Ramos (cell line): ENCODE data around the gene KCNH3.

Experiments
- in situ Hi-C: fragments of 300-500 bp; cut with MboI; formaldehyde crosslinking; loops from one replicate; pipeline ENCODE4 v1.14.3; 2022; ENCODE audit warnings: low sequenced_read_pairs; ENCODE audit not compliant: unreplicated experiment

KCNH3 gene

DNA sequence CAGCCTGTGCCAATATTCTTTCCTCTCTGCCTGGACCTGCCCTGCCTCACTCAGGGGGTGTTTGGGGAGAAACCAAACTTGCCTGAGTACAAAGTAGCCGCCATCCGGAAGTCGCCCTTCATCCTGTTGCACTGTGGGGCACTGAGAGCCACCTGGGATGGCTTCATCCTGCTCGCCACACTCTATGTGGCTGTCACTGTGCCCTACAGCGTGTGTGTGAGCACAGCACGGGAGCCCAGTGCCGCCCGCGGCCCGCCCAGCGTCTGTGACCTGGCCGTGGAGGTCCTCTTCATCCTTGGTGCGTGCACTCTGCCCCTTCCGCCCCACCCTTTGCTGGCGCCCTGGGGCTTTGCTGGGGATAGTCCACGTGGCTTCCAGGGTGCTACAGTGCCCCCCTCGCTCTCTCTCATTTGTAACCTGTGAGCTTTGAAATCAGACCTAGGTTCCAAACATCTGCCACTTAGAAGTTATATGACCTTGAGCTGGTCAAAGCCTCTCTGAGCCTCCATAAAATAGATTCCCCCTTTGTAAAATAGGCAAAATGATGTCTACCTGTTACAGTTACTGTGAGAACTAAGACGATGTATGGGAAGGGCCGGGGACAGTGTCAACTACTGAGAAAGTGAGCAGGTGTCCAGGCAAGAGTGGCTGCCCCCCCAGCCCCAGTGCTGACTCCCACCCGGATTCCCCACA is 4.5 kb downstream of the KCNH3 start:
- in situ Hi-C loops = no loop called here

DNA sequence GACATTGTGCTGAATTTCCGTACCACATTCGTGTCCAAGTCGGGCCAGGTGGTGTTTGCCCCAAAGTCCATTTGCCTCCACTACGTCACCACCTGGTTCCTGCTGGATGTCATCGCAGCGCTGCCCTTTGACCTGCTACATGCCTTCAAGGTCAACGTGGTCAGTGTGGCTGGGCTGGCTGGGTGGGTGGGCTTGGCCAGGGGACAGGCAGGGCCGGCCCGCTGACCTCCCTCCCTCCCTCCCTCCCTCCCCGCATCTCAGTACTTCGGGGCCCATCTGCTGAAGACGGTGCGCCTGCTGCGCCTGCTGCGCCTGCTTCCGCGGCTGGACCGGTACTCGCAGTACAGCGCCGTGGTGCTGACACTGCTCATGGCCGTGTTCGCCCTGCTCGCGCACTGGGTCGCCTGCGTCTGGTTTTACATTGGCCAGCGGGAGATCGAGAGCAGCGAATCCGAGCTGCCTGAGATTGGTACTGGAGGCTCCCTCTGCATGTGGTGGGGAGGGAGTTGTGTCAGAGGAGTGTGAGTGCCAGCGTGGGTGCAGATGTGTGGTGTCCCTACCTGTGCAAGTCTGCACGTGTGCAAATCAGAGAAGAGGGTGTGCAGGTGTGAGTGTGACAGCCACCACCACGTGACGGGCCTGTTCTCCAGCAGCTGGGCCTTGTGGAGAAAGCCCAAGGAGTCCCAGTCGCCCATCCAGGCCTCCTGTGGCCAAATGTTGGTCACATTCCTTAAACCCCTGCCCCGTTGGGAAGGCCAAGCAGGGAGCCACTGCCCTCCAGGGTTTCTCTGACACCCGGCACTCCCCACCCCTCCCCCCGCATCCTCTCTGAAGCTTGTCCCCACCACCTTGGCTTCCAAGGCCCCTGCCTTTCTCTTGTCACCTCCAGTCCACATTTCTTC is 5.3 kb downstream of the KCNH3 start:
- in situ Hi-C loops = no loop called here

DNA sequence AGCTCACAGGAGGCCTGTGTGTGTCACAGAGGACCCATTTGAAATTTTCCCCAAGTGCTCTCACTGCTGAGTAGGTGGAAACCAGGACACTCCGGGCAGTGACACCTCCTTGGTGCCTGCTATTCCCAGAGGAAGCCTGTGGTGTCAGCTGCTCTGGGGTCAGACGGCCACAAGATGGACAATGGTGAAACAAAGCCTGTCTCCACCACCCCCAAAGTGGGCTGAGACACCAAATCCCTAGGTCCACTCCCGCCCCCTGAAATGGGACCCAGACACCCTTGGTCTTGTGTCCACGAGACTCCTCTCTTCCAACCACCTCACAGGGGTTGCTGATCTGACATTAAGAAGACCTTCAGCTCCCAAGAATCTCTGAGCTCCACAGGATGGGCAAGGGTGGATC is 7.0 kb downstream of the KCNH3 start:
- in situ Hi-C loops = no loop called here

DNA sequence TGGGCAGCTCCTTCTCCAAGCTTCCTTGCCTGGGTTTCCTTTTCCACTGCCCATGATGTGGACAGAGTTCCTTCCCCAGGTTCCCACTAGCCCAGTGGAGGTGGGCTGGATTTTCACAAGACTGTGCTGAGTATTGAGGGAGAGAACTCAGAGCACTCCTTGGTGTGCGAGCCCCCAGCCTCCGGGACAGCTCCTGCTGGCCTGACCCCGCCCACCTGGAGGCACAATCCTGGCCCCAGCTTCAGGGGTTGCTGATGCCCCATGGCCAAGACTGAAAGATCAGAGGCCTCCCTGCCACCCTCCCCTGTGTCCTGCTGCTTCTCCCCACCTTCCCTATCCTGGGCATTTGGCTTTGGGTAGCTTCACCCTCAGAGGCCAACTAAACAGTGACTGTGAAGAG is 7.7 kb downstream of the KCNH3 start:
- in situ Hi-C loops = no loop called here

DNA sequence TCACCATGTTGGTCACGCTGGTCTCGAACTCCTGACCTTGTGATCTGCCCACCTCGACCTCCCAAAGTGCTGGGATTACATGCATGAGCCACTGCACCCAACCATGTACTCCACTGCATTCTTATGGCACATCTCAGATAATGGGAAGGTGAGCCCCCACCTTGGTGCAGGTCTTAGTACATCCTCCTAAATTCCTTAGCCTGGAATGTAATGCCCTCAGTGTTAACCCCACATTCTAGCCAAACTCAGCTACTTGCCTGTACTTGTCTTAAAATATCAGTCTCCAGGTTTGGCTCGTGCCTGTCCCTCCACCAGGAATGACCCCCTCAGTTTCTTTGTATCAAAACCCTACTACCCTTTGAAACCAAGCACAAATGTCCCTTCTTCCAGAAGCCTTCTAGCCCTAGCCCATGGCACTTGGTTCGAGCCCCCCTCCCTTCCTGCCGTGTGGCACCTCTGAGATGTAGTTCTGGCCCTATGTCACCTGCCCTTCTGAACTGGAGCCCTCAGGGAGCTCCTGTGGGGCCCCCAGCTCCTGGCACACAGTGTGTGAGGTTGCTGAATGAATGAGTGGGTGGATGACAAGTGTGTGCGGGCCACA is 8.4 kb downstream of the KCNH3 start:
- in situ Hi-C loops = no loop called here

DNA sequence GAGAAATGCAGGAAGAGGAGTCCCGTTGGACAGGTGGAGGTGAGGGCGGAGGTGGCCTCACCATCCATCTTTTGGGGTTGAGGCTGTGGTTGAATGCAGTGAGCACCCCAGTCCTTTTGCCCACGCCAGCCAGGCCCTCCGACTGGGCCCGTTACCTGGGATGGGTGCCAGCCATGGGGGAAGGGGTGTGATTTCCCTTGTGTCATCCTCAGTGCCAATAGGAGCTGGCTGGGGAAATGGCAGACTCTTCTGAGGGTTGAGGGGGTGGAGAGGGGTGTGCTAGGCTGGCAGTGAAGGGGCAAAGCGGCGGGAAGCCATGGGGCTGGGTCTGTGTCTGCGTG is 9.6 kb downstream of the KCNH3 start:
- in situ Hi-C loops = no loop called here

DNA sequence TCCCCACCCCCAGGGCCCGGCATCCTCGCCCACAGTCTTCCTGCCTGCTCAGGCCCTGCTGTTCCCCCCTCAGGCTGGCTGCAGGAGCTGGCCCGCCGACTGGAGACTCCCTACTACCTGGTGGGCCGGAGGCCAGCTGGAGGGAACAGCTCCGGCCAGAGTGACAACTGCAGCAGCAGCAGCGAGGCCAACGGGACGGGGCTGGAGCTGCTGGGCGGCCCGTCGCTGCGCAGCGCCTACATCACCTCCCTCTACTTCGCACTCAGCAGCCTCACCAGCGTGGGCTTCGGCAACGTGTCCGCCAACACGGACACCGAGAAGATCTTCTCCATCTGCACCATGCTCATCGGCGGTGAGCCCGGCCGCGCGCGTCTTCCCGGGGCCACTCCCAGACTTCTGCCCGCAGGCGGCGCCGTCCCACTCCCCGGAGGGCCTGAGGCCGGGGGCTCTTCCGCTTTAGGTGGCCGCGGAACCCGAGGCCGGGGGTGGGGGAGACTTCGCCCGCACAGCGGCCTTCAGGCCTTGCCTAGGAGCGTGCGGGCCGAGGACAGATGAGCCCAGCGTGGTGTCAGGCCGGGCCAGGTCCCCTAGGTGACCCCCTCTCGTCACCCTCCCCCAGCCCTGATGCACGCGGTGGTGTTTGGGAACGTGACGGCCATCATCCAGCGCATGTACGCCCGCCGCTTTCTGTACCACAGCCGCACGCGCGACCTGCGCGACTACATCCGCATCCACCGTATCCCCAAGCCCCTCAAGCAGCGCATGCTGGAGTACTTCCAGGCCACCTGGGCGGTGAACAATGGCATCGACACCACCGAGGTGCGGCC is 10.2 kb downstream of the KCNH3 start:
- in situ Hi-C loops = no loop called here

DNA sequence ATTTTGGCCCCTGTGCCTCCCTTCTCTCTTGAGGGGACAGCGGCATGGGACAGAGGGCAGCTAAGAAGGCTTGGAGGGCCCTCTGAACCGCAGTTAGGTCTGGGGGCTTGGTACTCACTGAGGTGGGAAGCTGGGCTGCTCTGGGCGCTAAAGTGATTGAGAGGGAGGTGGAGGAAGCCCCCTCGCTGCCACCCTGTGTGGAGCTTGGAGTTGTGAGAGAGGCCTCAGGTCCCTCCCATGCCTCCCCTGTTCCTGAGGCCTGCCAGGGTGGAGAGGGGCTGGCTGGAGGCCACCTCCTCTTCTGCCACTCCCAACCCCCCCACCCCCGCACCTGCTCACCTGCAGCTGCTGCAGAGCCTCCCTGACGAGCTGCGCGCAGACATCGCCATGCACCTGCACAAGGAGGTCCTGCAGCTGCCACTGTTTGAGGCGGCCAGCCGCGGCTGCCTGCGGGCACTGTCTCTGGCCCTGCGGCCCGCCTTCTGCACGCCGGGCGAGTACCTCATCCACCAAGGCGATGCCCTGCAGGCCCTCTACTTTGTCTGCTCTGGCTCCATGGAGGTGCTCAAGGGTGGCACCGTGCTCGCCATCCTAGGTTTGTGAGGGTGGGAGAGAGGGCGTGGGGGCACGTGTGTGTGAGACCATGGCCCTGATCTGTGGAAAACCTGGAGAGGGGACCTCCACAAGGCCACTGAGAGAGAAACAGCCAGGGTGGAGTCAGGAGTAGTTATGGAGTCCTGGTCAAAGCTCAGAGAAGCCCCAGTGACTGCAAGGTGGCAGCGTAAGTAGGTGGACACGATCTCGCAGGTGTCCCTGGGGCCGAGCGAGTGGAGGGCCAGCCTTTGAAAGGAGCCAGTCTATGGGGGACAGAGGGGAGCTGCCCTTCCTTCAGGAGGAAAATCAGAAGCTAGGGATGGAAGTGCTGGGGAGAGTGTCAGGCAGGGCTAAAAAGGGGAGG is 11.2 kb downstream of the KCNH3 start:
- in situ Hi-C loops = no loop called here

DNA sequence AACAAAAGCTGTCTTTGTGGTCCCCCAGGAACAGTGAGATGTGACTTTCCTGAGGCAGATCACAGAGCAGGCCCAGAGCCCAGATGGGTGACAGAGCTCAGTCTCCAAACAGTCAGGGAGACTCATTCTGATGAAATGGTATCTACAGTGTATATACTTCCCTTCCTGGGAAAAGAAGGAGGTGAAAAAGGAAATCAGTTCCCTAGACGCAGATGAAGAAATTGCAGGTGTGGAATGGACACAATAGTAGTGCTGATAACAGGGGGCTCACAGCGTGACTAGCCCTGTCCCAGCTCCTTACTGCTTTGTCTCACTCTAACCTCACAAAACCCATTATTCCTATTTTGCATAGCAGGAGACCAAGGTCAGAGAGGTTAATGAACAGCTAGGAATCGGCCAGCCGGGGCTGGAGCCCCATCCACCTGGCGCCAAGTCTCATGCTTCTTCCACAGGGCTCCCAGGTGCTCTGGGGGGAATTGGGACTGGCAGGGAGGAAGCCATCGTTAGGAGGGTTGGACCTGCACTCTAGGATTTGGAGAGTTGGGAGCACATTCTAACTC is 11.9 kb downstream of the KCNH3 start:
- in situ Hi-C loops = no loop called here

DNA sequence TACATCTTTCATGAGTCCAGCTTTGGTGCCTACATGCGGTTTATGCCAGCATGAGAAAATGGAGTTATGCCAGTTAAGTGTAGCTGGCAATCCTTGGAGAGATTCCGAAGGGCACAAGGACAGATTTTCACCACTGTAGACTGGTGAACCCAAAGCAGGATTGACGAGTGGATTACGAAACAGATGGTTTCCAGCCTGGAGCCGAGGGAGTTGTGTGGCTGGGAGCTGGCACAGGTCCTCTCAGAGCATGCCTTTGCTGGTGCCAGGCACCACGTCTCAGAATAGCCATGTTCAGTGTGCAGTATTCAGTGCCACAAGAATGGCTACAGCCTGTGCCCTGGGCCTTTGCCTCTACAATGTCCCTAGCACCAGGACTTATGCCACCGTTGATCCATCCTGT is 13.2 kb downstream of the KCNH3 start:
- in situ Hi-C loops = no loop called here

DNA sequence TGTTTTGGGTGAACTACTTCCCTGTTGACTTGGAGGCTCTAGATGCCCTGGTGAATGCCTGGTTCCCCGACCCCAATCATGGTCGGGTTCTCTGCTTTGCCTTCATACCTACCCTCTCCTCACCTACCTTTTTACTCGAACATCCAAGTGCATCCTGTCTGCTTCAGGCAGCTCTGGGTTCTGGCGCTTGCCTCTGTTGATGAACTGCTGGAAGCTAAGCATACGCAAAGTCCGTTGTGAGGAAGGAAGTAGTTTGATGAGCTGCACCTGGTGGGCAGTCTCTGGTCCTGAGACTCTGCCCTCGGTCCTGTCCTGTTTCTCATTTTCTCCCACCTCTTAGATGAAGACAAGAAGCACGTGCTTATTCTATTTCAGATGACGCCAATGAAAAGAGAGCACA is 13.6 kb downstream of the KCNH3 start:
- in situ Hi-C loops = no loop called here

DNA sequence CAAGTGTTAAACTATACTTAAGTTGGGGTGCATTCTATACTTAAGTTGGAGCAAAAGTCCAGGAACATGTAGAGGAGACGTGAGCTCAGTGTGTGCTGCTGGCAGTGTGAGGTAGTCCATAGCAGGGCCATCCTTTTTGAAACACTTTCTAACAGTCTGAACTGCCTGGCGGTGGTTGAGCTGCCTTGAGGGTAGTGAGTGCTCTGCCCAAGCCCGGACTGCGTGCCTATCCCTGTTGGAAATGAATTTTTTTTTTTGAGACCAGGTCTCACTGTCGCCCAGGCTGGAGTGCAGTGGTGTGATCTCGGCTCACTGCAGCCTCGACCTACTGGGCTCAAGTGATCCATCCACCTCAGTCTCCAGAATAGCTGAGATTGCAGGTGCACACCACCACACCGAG is 14.1 kb downstream of the KCNH3 start:
- in situ Hi-C loops = no loop called here

DNA sequence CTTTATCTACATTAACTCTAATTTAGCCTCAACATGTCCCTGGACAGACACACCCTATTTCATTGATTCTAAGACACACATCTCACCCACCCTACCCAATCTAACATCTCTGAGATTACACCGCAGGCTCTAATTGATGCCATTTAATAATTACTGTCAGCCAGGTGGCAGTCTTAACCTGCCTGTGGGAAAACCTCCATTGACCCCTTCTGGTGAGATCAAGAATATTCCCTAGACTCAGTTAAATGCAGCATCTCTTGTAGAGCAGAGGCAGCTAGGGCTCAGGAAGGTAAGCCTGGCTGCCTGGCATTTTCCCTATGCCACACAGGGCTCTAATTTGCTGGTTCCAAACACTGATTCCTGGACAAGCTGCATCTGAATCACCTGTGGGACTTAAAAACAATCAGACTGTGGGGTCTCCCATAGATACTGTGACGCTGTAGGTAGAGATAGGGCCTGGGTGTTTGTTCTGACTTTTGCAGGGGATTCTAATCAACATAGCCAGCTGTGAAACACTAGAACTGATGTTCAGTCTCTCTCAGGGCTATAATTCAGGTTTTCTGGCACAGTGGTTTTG is 14.8 kb downstream of the KCNH3 start:
- in situ Hi-C loops = no loop called here

DNA sequence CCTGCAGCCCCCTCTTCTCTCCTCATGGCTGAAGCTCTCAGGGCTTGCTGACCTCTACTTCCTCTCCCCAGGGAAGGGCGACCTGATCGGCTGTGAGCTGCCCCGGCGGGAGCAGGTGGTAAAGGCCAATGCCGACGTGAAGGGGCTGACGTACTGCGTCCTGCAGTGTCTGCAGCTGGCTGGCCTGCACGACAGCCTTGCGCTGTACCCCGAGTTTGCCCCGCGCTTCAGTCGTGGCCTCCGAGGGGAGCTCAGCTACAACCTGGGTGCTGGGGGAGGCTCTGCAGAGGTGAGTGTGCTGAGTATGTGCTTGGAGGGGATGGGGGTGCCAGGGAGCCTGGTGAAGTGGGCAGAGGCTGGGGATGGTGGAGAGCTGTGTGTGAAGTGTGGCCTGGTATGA is 15.4 kb downstream of the KCNH3 start:
- in situ Hi-C loops = no loop called here

DNA sequence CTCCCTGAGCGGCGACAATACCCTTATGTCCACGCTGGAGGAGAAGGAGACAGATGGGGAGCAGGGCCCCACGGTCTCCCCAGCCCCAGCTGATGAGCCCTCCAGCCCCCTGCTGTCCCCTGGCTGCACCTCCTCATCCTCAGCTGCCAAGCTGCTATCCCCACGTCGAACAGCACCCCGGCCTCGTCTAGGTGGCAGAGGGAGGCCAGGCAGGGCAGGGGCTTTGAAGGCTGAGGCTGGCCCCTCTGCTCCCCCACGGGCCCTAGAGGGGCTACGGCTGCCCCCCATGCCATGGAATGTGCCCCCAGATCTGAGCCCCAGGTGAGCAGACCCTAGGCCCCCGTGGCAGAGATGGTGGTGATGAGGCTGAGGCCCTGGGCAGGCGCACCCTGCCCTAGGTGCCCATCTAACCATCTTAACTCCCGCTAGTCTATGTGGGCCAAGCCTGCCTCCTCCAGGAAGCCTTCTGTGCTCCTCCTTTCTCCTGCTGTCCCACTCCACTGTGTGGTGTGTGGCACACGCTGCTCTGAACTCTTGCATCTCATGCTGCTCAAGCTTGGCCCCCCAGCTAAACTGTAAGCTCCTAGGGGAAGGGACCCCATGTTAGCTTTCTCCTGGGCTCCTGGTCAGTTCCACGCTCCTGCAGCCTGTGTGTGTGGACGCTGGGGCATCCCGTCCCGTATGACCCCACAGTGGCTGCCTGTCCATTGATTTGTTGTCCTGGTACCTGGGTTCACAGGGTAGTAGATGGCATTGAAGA is 17.0 kb downstream of the KCNH3 start:
- in situ Hi-C loops = no loop called here

DNA sequence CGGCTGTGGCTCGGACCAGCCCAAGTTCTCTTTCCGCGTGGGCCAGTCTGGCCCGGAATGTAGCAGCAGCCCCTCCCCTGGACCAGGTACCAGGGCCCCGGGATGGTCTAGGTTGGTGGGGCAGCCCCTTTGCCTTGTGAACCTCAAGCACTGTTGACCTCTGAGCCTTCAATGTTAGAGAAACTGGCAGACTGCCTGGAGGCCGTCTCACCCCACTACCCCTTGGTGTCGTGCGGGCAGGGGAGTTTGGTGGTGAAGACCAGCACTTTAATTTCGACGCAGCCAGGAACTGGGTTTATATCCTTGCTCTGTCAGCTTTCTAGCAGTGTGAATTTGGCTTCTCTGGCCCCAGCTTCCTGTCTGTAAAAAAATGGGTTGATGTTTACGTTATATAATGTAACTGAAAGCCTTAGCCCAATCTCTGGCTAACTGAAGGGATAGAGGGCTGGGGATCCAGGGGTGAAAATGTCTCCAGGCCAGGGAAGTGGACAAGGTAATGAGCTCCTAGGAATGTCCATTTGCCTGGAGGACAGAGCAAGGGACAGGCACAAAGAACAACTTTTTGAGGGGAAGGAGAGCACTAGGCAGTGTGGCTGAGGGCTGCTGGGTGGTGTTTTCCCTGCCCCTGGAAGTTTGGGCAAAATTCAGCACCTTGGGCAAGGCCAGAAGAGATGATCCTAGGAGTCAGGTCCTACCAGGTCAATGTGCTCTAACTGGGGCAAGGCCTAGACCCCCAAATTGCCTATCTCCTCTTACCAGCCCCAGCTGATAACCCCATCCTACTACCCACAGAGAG is 17.8 kb downstream of the KCNH3 start:
- in situ Hi-C loops = no loop called here

DNA sequence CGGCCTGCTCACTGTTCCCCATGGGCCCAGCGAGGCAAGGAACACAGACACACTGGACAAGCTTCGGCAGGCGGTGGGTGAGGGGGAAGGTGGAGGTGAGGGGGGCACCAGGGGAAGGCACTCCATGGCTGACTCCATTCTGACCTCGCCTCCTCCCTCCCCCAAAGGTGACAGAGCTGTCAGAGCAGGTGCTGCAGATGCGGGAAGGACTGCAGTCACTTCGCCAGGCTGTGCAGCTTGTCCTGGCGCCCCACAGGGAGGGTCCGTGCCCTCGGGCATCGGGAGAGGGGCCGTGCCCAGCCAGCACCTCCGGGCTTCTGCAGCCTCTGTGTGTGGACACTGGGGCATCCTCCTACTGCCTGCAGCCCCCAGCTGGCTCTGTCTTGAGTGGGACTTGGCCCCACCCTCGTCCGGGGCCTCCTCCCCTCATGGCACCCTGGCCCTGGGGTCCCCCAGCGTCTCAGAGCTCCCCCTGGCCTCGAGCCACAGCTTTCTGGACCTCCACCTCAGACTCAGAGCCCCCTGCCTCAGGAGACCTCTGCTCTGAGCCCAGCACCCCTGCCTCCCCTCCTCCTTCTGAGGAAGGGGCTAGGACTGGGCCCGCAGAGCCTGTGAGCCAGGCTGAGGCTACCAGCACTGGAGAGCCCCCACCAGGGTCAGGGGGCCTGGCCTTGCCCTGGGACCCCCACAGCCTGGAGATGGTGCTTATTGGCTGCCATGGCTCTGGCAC is 18.5 kb downstream of the KCNH3 start:
- in situ Hi-C loops = no loop called here
